Frontal cortex (tissue), 4 donors: ENCODE measurements around the gene AMOTL1. TPM values are rescaled to one million over a fixed set of nuclear protein-coding genes. Genes with fewer than 3 reads are reported as not detected.

ENCODE experiments used
- DNase-seq, 2 donors: peaks; one replicate each; pipeline ENCODE4 v3.0.0; 2012; ENCODE audit warnings: low spot score in 2 of 2
- FAIRE-seq: peaks from 2 replicates; lab custom pipeline; 2012; peaks lifted over from hg19 to GRCh38; lab: Jason Lieb, UNC
- total RNA-seq: library from RNA; depleted of rRNA; stranded (reverse); fragments of >200 nt; gene quantifications from one replicate; pipeline ENCODE4 v1.2.3, GENCODE V29; 2014
- donor health status: control.
- donor health status: control.
- donor health status: control.

AMOTL1 gene
- total RNA-seq, 1 donor from 2014 or later = 35.5 TPM

- FAIRE-seq (no peak), DNase-seq (peak; percentile 54 to 55)
Measured at GRCh38 chr11:94741022-94741679, 27.0 kb upstream of the AMOTL1 start.

DNA sequence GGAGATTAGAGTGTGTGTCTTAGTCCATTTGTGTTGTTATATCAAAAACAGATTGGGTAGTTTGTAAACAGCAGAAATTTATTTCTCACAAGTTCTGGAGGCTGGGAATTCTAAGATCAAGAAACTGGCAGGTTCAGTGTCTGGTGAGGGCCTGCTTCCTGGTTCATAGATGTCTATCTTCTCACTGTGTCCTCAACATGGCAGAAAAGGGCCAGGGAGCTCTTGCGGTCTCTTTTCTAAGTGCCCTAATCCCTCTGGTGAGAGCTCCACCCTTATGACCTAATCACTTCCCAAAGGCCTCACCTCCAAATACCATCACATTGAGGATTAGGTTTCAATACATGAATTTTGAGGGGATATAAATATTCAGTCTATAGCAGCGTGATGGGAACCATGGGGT lies 25.5 kb upstream of the AMOTL1 start:
- DNase-seq (no peak), FAIRE-seq (no peak)

GRCh38 chr11:94746721-94747120 lies 21.4 kb upstream of the AMOTL1 start:
- FAIRE-seq (no peak), DNase-seq (no peak)

- no peak for FAIRE-seq
- no peak for DNase-seq
Measured at GRCh38 chr11:94747146-94747545, 21.0 kb upstream of the AMOTL1 start.

- no peak for FAIRE-seq
Measured at GRCh38 chr11:94747601-94748041, 20.5 kb upstream of the AMOTL1 start.

DNA sequence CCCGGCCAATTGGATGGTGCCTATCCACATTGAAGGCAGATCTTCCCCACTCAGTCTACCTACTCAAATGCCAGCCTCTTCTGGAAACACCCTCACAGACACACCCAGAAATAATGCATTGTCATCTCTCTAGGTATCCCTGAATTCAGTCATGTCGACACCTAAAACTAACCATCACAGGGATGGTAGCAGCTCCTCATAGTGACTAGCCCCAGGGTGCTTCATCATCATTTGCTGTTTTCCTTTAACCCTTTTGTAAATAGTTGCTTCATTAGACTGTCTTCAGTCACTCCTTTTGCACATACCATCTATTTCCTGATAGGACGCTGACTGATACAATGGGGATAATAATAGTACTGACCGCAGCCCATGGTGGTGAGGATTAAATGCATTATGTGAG lies 18.8 kb upstream of the AMOTL1 start:
- DNase-seq (no peak), FAIRE-seq (no peak)

More at GRCh38 chr11:94747601-94748041, 20.5 kb upstream of the AMOTL1 start:
- DNase-seq = no peak

DNA sequence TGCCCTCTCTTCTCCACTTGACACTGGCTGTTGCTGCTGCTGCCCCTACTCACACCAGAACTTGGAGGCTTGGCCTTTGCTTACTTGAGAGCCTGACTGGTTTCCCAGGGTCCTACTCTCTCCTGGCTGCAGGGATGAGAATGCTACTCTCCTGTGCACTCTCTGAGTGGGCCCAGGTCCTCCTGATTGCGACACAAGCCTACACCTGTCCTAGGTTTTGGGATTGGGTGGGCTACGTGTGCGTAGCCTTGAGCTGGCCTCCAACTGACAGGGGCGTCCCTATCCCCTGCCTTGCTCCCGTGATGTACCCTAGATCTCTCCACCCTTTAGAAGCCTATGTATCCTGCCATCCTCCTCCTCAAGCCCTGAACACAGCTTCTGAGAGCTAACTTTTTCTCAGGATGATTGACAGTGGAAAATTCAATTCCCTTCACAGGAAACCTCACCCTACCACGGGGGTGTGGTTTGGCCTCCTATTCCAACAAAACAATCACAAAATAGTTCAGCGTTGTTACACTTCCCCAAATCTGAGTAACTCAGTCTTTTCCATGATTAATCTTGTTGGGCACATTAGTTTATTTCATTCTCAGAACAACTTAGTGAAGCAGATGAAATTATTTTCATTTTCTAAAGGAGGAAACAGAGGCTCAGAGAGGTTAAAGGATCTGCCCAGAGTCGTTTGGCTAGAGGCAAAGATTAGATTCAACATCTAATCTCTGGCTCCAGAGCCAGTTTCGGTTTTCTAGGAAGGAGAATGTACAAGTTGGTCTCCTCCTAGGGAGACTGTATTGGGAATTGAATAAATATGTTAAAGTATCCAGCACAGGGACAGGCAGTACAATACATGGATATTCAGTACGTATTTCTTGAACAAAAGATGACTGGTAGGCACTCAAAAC lies 17.6 kb upstream of the AMOTL1 start:
- FAIRE-seq (no peak), DNase-seq (no peak)

GRCh38 chr11:94751218-94751609 lies 16.9 kb upstream of the AMOTL1 start:
- DNase-seq = no peak
- FAIRE-seq = no peak

DNA sequence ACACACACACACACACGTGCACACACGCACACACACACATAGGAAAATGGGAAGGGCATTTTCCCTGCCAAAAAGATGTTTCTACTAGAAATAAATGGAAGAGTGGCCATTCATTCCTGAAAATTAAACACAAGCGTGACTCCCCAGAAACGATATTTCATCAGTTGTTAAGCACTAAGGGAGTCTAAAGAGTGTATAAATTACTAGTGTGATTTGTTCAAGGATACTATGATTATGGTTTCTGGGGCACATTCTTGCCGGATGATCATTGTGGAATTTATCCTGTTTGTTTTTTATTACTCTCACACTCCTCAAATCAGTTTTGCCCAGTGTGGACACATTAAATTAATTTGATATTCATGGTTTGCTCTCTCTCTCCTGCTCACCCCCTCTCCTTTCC lies 16.4 kb upstream of the AMOTL1 start:
- DNase-seq (no peak), FAIRE-seq (no peak)

DNA sequence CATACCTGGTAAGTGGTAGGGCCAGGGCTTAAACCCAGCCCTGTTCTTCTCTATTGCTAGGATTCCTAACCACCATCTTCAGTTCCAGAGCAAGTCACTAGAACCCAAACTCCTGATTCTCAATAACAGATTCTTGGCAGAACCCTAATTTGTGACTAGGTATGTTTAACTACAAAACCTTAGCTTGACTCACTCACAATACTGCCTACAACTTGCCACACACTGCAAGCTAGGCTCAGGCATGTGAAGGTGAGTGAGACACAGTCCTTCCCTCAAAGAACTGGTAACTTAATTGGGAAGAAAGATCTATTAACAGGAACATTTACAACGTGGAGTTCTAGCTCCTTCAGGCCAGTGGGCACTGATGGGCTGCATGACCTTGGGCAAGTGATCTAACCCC lies 14.5 kb upstream of the AMOTL1 start:
- no peak for FAIRE-seq

GRCh38 chr11:94754335-94754734 lies 13.8 kb upstream of the AMOTL1 start:
- FAIRE-seq (no peak), DNase-seq (no peak)

More for the DNA sequence above, 14.5 kb upstream of the AMOTL1 start:
- DNase-seq = no peak

DNA sequence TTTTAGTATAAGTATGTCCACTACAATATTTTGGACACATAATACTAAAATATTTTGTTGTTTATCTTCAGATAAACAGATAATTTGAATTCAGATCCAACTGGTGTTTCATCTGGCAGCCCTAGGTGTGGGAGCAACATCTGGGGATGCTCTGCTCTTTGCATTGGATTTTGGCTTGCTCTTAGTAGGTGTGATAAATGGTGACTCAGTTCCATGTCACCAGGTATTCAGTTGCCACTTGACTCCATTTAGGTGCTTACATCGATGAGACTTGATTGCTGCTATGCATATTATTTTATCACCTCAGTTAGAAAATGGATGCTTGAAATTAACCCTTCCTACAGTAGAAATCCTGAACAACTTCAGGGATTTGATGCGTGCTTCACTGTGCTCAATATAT lies 13.3 kb upstream of the AMOTL1 start:
- no peak for FAIRE-seq
- no peak for DNase-seq

DNA sequence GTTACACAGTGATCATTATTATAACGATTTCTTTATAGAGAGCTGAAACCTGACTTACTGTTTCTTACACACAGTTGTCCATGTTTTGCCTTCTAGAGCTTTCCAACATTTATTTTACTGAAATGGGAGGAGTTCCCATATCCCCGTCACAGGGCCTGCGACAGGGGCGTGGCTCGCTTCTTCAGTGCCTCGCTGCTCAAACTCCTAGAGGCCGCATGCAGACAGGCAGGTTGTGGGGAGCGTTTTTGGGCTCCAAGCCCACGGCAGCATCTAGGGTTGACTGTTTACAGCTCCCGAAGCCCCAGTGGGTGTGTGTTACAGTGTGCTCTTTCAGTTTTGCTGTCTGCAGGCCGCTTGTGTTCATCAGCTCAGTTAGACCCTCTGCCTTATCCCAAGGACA lies 12.7 kb upstream of the AMOTL1 start:
- FAIRE-seq (no peak), DNase-seq (no peak)

DNA sequence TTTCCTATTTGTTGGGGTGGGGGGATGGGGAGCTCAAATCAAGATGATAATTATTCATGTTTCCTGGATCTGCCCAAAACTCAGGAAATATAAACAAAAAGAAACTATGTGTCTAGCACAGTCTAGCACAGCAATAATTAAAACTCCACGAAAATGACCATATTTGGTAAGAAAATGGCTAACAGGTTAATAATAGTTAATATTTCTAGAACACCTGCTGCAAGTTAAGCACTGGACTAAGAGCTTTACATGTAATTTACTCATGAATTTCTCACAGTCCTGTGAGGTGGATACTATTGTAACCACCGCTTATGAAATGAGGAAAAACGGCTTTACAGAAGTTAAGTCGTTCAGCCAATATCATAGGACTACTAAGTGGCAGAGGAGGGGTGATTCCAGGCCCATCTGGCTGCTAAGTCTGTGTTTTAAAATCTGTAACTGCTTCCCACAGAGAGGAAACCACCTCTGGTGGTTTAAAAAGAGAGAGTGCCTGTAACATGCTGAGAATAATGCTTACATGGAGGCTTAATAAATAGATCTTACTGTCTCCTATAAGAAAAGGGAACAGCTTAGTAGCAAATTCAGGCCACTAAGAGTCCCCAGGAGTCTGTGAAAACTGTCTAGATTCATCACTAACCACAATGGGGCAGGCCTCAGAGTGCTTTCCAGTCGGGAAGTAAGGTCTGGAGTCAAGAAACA lies 11.0 kb upstream of the AMOTL1 start:
- no peak for DNase-seq
- FAIRE-seq = no peak

- FAIRE-seq (no peak), DNase-seq (no peak)
Measured at GRCh38 chr11:94758666-94759065, 9.5 kb upstream of the AMOTL1 start.

DNA sequence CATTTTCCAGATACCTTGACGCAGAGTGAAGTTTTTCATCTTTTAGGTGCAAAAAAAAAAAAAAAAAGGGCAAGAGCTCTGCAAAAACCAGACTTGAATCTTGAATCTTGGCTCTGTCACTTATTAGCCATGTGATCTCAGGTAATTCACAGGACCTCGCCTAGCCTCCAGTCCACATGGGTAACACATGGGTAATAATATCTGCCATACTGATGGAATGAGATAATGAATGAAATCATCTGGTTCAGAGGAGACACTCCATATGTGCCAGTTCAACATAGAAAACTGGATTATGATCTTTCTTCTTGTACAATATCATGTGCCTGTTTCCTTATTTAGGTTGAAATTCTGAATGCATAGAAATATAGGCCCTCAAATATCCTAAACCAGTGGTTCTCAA lies 8.6 kb upstream of the AMOTL1 start:
- DNase-seq (no peak), FAIRE-seq (no peak)

DNA sequence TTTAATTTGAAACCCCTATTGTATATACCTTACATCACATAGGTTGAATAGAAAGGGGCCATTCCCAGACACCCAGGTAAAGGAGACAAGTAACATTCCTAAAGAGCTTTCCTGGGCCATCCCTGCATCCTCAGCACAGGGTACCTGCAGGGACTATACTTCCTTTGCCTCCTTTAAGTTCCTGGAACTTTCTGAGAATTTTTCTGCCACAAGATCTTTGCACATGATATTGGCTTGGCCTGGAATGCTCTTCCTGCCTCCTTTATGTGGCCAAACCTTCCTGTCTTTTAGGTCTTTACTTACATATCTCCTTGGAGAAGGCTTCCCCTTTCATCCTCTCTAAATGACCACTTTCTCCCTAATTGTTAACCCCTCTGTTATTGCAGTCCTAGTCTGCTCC lies 7.9 kb upstream of the AMOTL1 start:
- DNase-seq (no peak), FAIRE-seq (no peak)

- no peak for FAIRE-seq
- DNase-seq = no peak
Measured at GRCh38 chr11:94762208-94762607, 5.9 kb upstream of the AMOTL1 start.

DNA sequence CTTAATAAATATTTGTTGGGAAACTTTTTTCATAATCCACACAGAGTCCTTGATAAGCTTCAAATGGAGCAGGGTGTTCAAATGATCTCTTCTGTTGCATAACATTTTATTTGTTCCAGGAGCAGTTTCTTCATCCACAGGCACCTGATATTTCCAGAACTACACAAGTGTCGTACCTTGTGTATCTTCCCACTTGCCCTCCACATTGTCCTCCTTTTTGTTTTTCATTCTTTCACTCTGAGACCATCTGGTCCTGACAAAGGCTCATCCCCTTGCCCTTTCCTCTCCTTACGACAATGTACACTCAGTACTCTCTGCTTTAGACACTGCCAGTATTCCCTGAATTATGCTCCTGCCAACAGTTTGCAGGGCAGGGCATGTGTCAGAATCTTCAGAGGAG lies 5.2 kb upstream of the AMOTL1 start:
- FAIRE-seq = no peak
- DNase-seq = no peak

DNA sequence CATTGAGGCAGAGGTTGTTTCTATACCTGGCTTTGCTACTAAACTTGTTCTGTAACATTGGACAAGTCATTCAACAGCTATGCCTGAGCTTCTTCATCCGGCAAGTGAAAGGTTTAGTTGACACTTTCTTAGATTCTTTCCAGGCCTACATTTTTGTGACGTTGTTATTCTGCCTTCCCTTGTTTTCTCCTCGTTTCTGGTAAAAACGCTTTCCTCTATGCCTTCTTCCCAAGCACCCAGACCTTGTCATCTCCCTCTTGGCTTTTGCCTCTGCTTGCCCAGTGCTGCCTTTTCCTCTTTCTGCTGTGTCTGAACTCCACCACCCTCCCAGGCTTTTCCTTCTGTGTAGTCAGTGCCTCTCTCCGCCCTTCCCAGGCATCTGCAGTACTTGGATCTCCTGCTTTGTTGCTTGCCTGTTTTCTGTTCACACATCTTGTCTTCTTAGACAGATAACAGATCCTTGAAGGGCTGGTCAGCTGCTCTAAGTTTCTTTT lies 1.4 kb upstream of the AMOTL1 start:
- FAIRE-seq = no peak

DNA sequence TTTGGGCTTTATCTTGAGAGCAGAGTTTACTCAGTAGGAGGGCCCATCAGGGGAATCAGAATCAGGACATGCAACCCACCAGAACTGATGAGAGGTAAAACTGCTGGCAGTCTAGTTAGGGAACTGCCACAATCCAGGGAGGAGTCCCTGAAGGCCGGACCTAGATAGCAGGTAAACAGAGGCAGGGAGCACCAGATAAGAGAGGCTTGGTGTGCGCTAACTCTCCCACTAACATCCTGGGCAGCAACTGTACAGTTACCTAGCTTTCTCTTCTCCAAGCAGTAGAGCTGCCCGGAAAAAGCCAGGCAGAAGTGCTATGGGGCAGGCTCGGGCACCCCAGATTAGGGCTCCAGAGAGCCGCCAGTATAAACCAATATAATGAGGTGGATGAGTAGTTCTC lies 865 bp upstream of the AMOTL1 start:
- no peak for DNase-seq
- no peak for FAIRE-seq

More for the DNA sequence above, 1.4 kb upstream of the AMOTL1 start:
- DNase-seq = no peak
